HEK293T (cell line): ENCODE results near the gene DPH7.
"Not testable (repeated sequence)": the region's sequence is repeated elsewhere in the genome, so short reads cannot be mapped to it uniquely, and the experiment has no call there.

Experiments
- CTCF ChIA-PET: fragments of 350-600 bp; formaldehyde crosslinking; extraction: SDS; loops from one replicate; lab custom pipeline; 2021; ENCODE audit warnings: antibody characterized with exemption, inconsistent platforms; lab: Yijun Ruan, JAX
- POLR2A ChIA-PET: fragments of 350-600 bp; formaldehyde crosslinking; extraction: SDS; loops from one replicate; lab custom pipeline; 2020; ENCODE audit warnings: antibody characterized with exemption, inconsistent platforms; lab: Yijun Ruan, JAX
- DNase-seq: peaks from one replicate; pipeline ENCODE4 v3.0.0; 2012; ENCODE audit warnings: mixed read lengths; ENCODE audit errors: extremely low spot score
- BHLHE40 ChIP-seq: fragments of 450-650 bp; IDR thresholded peaks from 2 replicates; pipeline ENCODE4 v1.6.1; 2016; ENCODE audit warnings: mild to moderate bottlenecking, moderate library complexity, borderline replicate concordance
- ELF4 ChIP-seq: fragments of 450-650 bp; IDR thresholded peaks from 2 replicates; pipeline ENCODE4 v1.6.1; 2017; ENCODE audit warnings: antibody characterized with exemption
- FOXA1 ChIP-seq: fragments of 450-650 bp; IDR thresholded peaks from 2 replicates; pipeline ENCODE4 v1.6.1; 2016; ENCODE audit warnings: mild to moderate bottlenecking
- L3MBTL2 ChIP-seq: fragments of 450-650 bp; conservative IDR thresholded peaks from 2 replicates; pipeline ENCODE4 v1.6.1; 2016; ENCODE audit warnings: mild to moderate bottlenecking
- LEF1 ChIP-seq: fragments of 450-650 bp; IDR thresholded peaks from 2 replicates; pipeline ENCODE4 v1.6.1; 2017; ENCODE audit warnings: mild to moderate bottlenecking, borderline replicate concordance
- NFRKB ChIP-seq: fragments of 450-650 bp; IDR thresholded peaks from 2 replicates; pipeline ENCODE4 v1.6.1; 2016; ENCODE audit warnings: mild to moderate bottlenecking, moderate library complexity
- PKNOX1 ChIP-seq: fragments of 450-650 bp; IDR thresholded peaks from 2 replicates; pipeline ENCODE4 v1.6.1; 2016
- SUZ12 ChIP-seq: fragments of 450-650 bp; IDR thresholded peaks from 2 replicates; pipeline ENCODE4 v1.6.1; 2016; ENCODE audit warnings: mild to moderate bottlenecking
- TARDBP ChIP-seq: fragments of 450-650 bp; IDR thresholded peaks from 2 replicates; pipeline ENCODE4 v1.6.1; 2016
- ZNF384 ChIP-seq: fragments of 450-650 bp; IDR thresholded peaks from 2 replicates; pipeline ENCODE4 v1.6.1; 2016

Gene DPH7

GRCh38 chr9:137556069-137556838 lies 22.5 kb downstream of the DPH7 start:
- CTCF ChIA-PET = no interaction called here
- POLR2A ChIA-PET = no interaction called here
- TF ChIP-seq NFRKB = no peak
- no peak for DNase-seq

GRCh38 chr9:137555179-137555578 lies 23.5 kb downstream of the DPH7 start:
- no peak for DNase-seq
- TF ChIP-seq ZNF384 = no peak
- TF ChIP-seq ELF4 = no peak
- no peak for TF ChIP-seq BHLHE40
- ChIA-PET POLR2A (no interaction called here), CTCF (no interaction called here)

GRCh38 chr9:137554349-137554748 lies 24.4 kb downstream of the DPH7 start:
- ChIA-PET POLR2A (interaction anchor here (0.9 kb wide), 1 partner anchor 36 kb away, joined by 4 read pairs; the partner anchor contains the start of gene ZMYND19), CTCF (no interaction called here)
- TF ChIP-seq TARDBP (no peak), BHLHE40 (no peak), SUZ12 (no peak)
- no peak for DNase-seq

- POLR2A ChIA-PET = interaction anchor here (0.9 kb wide), 1 partner anchor 37 kb away, joined by 4 read pairs; the partner anchor contains the start of gene ZMYND19
- DNase-seq, CTCF ChIA-PET: not testable (repeated sequence)
Measured at GRCh38 chr9:137553654-137554053, 25.1 kb downstream of the DPH7 start.

GRCh38 chr9:137552022-137552768 lies 26.5 kb downstream of the DPH7 start:
- TF ChIP-seq LEF1 (no peak), L3MBTL2 (0 out of 2 replicates have a peak, but pooled peaks have one; percentile 30), SUZ12 (no peak)
- ChIA-PET POLR2A (interaction anchor here (0.8 to 1.8 kb wide), 9 partner anchors 8 to 422 kb away, joined by 3 to 7 read pairs (median 4); partner anchors contain the start of genes DPH7 and NRARP), CTCF (interaction anchor here (0.8 kb wide), 1 partner anchor 12 kb away, joined by 3 read pairs; no protein-coding TSS in a partner anchor)
- peak; percentile 46 for DNase-seq

- DNase-seq = peak; percentile 98
- CTCF ChIA-PET = interaction anchor here (0.8 kb wide), 1 partner anchor 13 kb away, joined by 3 read pairs; no protein-coding TSS in a partner anchor
- TF ChIP-seq PKNOX1 (peak; percentile 73), ELF4 (no peak), L3MBTL2 (0 out of 2 replicates have a peak, but pooled peaks have one; percentile 17)
- POLR2A ChIA-PET = interaction anchor here (0.8 to 1.9 kb wide), 10 partner anchors 9 to 422 kb away, joined by 3 to 7 read pairs (median 4); partner anchors contain the start of genes DPH7 and NRARP
Measured at GRCh38 chr9:137551264-137552021, 27.3 kb downstream of the DPH7 start, which contains the start of gene MRPL41. Gene MRPL41 (plus strand): TSS chr9:137551879. CDS start chr9:137552082, 203 bp downstream.

GRCh38 chr9:137550958-137551263 lies 27.8 kb downstream of the DPH7 start:
- CTCF ChIA-PET = not testable (repeated sequence)
- POLR2A ChIA-PET = interaction anchor here (1.8 to 1.9 kb wide), 2 partner anchors 16 to 249 kb away, joined by 5 to 7 read pairs; partner anchors contain the start of gene NRARP

GRCh38 chr9:137550231-137550621 lies 28.5 kb downstream of the DPH7 start, which contains the start of gene PNPLA7:
Gene PNPLA7 (minus strand): TSS chr9:137550402. CDS start chr9:137550197, 205 bp downstream.
- DNase-seq = peak; percentile 46
- TF ChIP-seq L3MBTL2 = no peak
- TF ChIP-seq FOXA1 = no peak
- 0 out of 2 replicates have a peak, but pooled peaks have one; percentile 50 for TF ChIP-seq PKNOX1
- POLR2A ChIA-PET = interaction anchor here (1.9 kb wide), 1 partner anchor 16 kb away, joined by 5 read pairs; no protein-coding TSS in a partner anchor
- CTCF ChIA-PET = no interaction called here

More at GRCh38 chr9:137550958-137551263, 27.8 kb downstream of the DPH7 start:
- DNase-seq = not testable (repeated sequence)
